Mucosa of rectum (tissue), 2 donors: ENCODE data around the gene AP1S3.
A peak's percentile ranks its signal among the peaks of the same experiment; 100 is the strongest.
"Not testable (repeated sequence)": the region's sequence is repeated elsewhere in the genome, so short reads cannot be mapped to it uniquely, and the experiment has no call there.

Experiments
- H3K27ac ChIP-seq, 2 donors: one replicate each; pipeline ENCODE4 v1.7.0; 2013; ENCODE audit warnings: inconsistent platforms in 2 of 2, low read depth in 2 of 2, low read length in 2 of 2
- H3K27me3 ChIP-seq, 2 donors: one replicate each; pipeline ENCODE4 v1.7.0; 2013; ENCODE audit warnings: low read length in 2 of 2; ENCODE audit not compliant: control insufficient read depth in 2 of 2, insufficient read depth in 2 of 2
- H3K36me3 ChIP-seq, 2 donors: one replicate each; pipeline ENCODE4 v1.7.0; 2013; ENCODE audit warnings: low read length in 2 of 2; ENCODE audit not compliant: control insufficient read depth in 2 of 2, insufficient read depth in 2 of 2
- H3K4me1 ChIP-seq, 2 donors: one replicate each; pipeline ENCODE4 v1.7.0; 2013; ENCODE audit warnings: low read length in 2 of 2, mild to moderate bottlenecking in 1 of 2; ENCODE audit not compliant: control insufficient read depth in 2 of 2, insufficient read depth in 2 of 2
- H3K4me3 ChIP-seq, 2 donors: one replicate each; pipeline ENCODE4 v1.7.0; 2013; ENCODE audit warnings: low read length in 2 of 2
- H3K9ac ChIP-seq, 2 donors: one replicate each; pipeline ENCODE4 v1.7.0; 2013; ENCODE audit warnings: low read length in 2 of 2, low read depth in 1 of 2, mild to moderate bottlenecking in 1 of 2
- H3K9me3 ChIP-seq, 2 donors: one replicate each; pipeline ENCODE4 v1.7.0; 2013; ENCODE audit warnings: low read length in 2 of 2; ENCODE audit not compliant: control insufficient read depth in 2 of 2
- donor health status: healthy.
- donor health status: Normal muscosa, but diverticular disease.

Gene AP1S3

DNA sequence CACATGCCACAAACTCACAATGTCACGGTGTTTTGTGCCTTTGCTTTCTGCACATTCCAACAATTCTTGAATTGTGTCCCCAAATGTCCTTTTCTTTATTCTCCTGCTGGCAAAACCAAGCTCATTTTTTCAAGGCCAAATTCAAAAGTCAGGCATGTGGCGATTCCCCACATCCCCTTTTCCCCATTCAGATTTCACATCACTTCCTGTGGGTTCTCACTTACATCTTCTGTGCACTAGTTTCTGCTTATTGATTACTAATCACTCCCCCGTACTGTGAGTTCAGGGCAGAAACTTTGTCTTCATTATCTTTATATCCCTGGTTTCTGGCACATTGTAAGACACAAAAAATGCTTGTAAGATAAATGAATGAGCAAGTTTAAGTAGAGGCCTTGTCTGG lies 69.2 kb downstream of the AP1S3 start:
- H3K27me3 ChIP-seq, result no peaks in the 10 kb centered on the region
- H3K36me3 ChIP-seq, result no peaks in the 10 kb centered on the region
- no peaks in the 10 kb centered on the region for H3K4me1 ChIP-seq

GRCh38 chr2:223767341-223767740 lies 70.0 kb downstream of the AP1S3 start:
- Histone ChIP-seq H3K9me3 (no peaks in the 10 kb centered on the region), H3K27me3 (no peaks in the 10 kb centered on the region), H3K4me3 (no peak overlapping the region), H3K9ac (no peak overlapping the region), H3K36me3 (no peaks in the 10 kb centered on the region), H3K27ac (no peak overlapping the region), H3K4me1 (no peaks in the 10 kb centered on the region)

More for the DNA sequence above, 69.2 kb downstream of the AP1S3 start:
- Histone ChIP-seq H3K9me3 (no peaks in the 10 kb centered on the region), H3K4me3 (no peak overlapping the region), H3K9ac (no peak overlapping the region), H3K27ac (no peak overlapping the region)

DNA sequence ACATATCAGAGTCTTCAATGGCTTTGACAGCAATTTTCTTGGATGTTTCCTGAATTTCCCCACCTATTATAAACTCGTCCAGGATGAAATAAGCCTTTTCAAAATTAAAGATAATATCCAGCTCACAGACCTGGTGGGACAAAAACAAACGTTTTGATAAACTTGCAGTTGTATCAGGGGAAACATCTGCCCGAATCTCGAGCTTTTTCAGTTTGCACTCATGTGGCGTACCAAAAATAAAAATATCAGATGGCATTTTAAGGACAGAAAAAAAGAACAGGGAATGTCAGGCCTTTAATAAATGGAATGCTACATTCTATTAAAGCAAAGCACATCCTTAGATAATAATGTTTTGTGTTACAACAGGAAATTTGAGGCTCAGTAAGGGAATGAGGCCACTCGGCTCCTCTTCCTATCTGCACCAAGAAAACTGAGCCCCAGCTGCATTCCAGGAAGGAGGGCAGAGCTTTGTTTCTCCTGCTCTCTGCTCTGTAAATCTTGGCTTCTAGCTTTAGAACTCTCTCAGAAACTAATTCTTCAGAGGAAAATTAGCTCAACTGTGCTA lies 72.1 kb downstream of the AP1S3 start:
- H3K36me3 ChIP-seq, result no peaks in the 10 kb centered on the region
- H3K27me3 ChIP-seq, result no peaks in the 10 kb centered on the region
- no peaks in the 10 kb centered on the region for H3K4me1 ChIP-seq
- H3K27ac ChIP-seq, result no peak overlapping the region
- H3K9ac ChIP-seq, result no peak overlapping the region
- no peak overlapping the region for H3K4me3 ChIP-seq
- H3K9me3 ChIP-seq, result no peaks in the 10 kb centered on the region

DNA sequence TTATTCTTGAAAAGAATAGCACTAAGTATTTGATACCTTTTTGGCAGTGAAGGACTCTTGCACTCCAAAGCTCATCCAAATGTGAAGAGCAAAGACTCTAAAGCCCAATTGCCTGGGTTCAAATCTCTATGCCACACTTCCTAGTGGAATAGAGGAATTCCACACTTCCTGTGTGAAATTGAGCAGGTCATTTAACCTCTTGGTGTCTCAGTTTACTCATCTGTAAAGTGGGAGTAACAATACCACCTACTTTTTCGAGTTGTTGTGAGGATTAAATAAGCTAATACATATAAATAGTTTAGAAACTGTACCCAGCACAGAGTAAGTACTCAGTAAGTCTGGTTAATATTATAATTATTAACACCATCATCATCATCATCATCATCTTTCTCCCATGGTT lies 72.6 kb downstream of the AP1S3 start:
- no peaks in the 10 kb centered on the region for H3K4me1 ChIP-seq
- H3K9me3 ChIP-seq, result no peaks in the 10 kb centered on the region
- H3K4me3 ChIP-seq, result no peak overlapping the region
- H3K36me3 ChIP-seq, result no peaks in the 10 kb centered on the region
- no peak overlapping the region for H3K9ac ChIP-seq
- H3K27ac ChIP-seq, result no peak overlapping the region
- no peaks in the 10 kb centered on the region for H3K27me3 ChIP-seq

DNA sequence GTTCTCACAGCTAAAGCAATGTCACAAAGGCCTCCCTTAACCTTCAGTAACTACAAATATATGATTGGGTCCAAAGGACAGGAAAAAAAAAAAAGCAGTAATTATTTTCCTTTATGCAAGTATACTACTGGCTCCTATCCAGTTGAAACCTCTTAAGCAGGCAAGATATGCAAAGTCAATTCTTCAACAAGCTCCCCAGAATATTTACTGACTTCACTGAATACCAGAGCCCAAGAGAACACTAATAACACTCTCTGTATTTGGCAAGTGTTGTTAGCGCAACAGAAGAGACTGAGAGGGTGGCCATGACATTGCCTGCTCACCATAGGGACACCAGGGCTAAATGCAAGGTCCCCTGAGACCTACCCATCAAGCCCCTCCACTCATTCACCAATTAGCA lies 74.5 kb downstream of the AP1S3 start:
- H3K4me1 ChIP-seq, result no peaks in the 10 kb centered on the region
- H3K36me3 ChIP-seq, result no peaks in the 10 kb centered on the region
- no peak overlapping the region for H3K27ac ChIP-seq
- no peak overlapping the region for H3K4me3 ChIP-seq
- no peaks in the 10 kb centered on the region for H3K9me3 ChIP-seq
- H3K9ac ChIP-seq, result no peak overlapping the region
- no peaks in the 10 kb centered on the region for H3K27me3 ChIP-seq

GRCh38 chr2:223761746-223762145 lies 75.6 kb downstream of the AP1S3 start:
- peak overlapping the region; percentile 13 to 28 for H3K27ac ChIP-seq
- not testable (repeated sequence) for H3K4me1 ChIP-seq, H3K4me3 ChIP-seq

DNA sequence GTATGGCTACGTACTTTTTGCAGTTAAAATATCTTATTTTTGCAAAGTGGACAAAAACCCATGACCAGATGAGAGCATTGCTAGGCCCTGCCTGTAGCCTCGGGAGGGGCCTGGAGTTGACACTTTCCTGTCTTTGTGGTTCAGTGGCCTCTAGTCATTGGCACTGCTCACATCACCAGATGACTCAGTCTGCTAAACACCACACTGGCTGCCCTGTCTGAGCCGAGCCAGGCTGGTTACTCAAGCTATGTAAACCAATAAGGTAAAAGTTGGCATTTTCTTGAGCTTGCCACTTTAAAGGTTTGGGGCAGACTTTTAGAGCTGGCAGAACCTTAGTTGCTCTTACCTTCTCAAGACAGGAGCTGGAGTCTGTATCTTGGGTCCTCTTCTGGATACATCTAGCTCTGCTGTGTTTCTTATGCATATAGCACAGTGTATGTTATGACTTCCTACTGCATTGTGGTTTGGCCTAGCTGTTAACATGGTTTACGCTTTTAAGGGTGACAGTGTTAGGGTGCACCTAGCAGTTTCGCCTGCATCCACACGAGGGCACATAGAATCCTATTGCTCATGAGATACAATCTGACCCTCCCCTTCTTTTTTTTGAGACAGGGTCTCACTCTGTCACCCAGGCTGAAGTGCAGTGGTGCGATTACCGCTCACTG lies 76.4 kb downstream of the AP1S3 start:
- Histone ChIP-seq H3K27me3 (no peaks in the 10 kb centered on the region), H3K36me3 (no peaks in the 10 kb centered on the region), H3K27ac (peak overlapping the region in 1 of 2 donors; percentile 28), H3K4me3 (no peak overlapping the region), H3K9ac (no peak overlapping the region), H3K4me1 (no peaks in the 10 kb centered on the region), H3K9me3 (no peaks in the 10 kb centered on the region)

More at GRCh38 chr2:223761746-223762145, 75.6 kb downstream of the AP1S3 start:
- not testable (repeated sequence) for H3K9me3 ChIP-seq, H3K9ac ChIP-seq, H3K27me3 ChIP-seq, H3K36me3 ChIP-seq

- Histone ChIP-seq H3K4me3 (no peak overlapping the region), H3K4me1 (no peaks in the 10 kb centered on the region), H3K9ac (no peak overlapping the region), H3K36me3 (no peaks in the 10 kb centered on the region), H3K27ac (no peak overlapping the region), H3K27me3 (no peaks in the 10 kb centered on the region), H3K9me3 (no peaks in the 10 kb centered on the region)
Observed at GRCh38 chr2:223759569-223760430, 77.6 kb downstream of the AP1S3 start.

DNA sequence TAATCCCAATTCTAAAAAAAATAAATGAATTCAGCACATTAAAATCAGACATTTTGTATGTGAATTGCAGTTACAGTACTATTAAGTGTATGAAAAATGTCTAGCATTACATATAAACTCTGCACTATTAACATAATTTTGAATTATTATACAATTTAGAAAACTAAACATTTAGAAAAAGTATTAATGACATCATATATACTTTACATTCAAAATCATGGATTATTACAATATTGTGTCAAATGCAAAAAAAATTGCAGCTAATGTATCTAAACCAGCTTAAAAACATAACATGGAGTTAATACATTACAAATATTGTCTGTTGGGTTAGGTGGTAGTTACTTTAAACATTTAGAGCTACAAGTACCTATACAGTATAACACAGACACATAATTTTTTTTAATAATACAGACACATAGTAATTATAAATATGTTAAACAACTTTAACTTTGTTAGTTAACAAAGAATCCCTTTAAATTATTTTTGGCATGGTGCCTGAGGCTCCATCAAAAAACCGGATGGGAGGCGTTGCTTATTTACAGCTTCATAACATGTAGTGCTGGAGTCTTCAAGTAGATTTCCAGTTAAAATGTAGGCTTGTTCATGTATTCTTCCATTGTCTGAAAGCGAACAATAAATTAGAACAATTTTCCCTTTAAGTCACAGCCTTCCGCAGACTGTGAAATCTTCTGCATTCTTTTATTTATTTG lies 79.1 kb downstream of the AP1S3 start:
- H3K27ac ChIP-seq, result no peak overlapping the region
- H3K4me3 ChIP-seq, result no peak overlapping the region
- no peaks in the 10 kb centered on the region for H3K27me3 ChIP-seq
- H3K4me1 ChIP-seq, result no peaks in the 10 kb centered on the region
- no peak overlapping the region for H3K9ac ChIP-seq
- no peaks in the 10 kb centered on the region for H3K36me3 ChIP-seq
- no peaks in the 10 kb centered on the region for H3K9me3 ChIP-seq

DNA sequence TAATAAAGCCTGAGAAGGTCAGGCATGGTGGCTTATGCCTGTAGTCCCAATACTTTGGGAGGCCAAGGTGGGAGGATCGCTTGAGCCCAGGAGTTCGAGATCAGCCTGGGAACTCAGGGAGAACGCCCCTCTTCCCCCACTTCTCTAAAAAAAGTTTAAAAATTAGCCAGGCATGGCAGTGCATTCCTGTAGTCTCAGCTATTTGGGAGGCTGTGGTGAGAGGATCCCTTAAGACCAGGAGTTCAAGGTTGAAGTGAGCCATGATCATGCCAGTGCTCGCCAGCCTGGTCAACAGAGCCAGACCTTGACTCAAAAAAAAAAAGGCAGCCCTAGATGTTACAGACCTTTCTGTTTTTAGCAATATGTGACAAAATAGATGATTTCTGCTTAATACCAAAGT lies 83.4 kb downstream of the AP1S3 start:
- Histone ChIP-seq H3K27ac (no peak overlapping the region), H3K36me3 (no peaks in the 10 kb centered on the region), H3K9me3 (no peaks in the 10 kb centered on the region), H3K4me1 (no peaks in the 10 kb centered on the region), H3K27me3 (peaks cover 0 to 2% of the 10 kb centered on the region in 2 donors), H3K4me3 (no peak overlapping the region), H3K9ac (no peak overlapping the region)
